Activated CD4-positive, alpha-beta T cell treated with anti-CD3 and anti-CD28 coated beads for 36 hours (primary cell): Measurements from ENCODE around the gene AGO4. TPM values are rescaled to one million over a fixed set of nuclear protein-coding genes. Genes with fewer than 3 reads are reported as not detected.
"Not testable (repeated sequence)": the region's sequence is repeated elsewhere in the genome, so short reads cannot be mapped to it uniquely, and the experiment has no call there.

Source experiments
- ATAC-seq: fragments of 200-7000 bp; cut with Tn5 transposase; one replicate; pipeline ENCODE4 v1.10.0; 2021; ENCODE audit warnings: mild to moderate bottlenecking, moderate library complexity
- CTCF ChIA-PET: fragments of 350-600 bp; sonication (Branson Sonifier 250); formaldehyde crosslinking; loops from one replicate; lab custom pipeline; 2021; ENCODE audit warnings: antibody characterized with exemption; lab: Charles Lee
- POLR2A ChIA-PET: fragments of 350-600 bp; sonication (Branson Sonifier 250); formaldehyde crosslinking; loops from one replicate; lab custom pipeline; 2021; ENCODE audit warnings: antibody characterized with exemption, inconsistent platforms; lab: Charles Lee
- DNase-seq: peaks from one replicate; pipeline ENCODE4 v3.0.0-alpha.2; 2020
- H3K27ac Mint-ChIP-seq: one replicate; pipeline ENCODE4 v1.8.0; 2021; ENCODE audit warnings: mixed read lengths
- H3K27me3 Mint-ChIP-seq: one replicate; pipeline ENCODE4 v1.8.0; 2021; ENCODE audit warnings: mixed read lengths
- H3K36me3 Mint-ChIP-seq: one replicate; pipeline ENCODE4 v1.8.0; 2021; ENCODE audit warnings: low read depth, mixed read lengths
- H3K4me1 Mint-ChIP-seq: one replicate; pipeline ENCODE4 v1.8.0; 2021; ENCODE audit warnings: mixed read lengths
- H3K4me3 Mint-ChIP-seq: one replicate; pipeline ENCODE4 v1.8.0; 2021; ENCODE audit warnings: mild to moderate bottlenecking, moderate library complexity, mixed read lengths
- H3K9me3 Mint-ChIP-seq: one replicate; pipeline ENCODE4 v1.8.0; 2021; ENCODE audit warnings: low read depth, mixed read lengths
- intact Hi-C, 2 experiments: fragments of 100-400 bp; cut with DNase I in 1 of 2; cut with micrococcal nuclease in 1 of 2; formaldehyde crosslinking; loops; one replicate each; pipeline versions ENCODE4 v1.14.2 to v1.15.1; 2022 to 2024; cut with DNase I, micrococcal nuclease
- total RNA-seq, 2 experiments: library from RNA; stranded (reverse); gene quantifications; one replicate each; pipeline ENCODE4 v1.2.3, GENCODE V29; 2021

Gene AGO4
- total RNA-seq, 2 experiments from 2014 or later = 4.1 to 10.1 TPM

DNA sequence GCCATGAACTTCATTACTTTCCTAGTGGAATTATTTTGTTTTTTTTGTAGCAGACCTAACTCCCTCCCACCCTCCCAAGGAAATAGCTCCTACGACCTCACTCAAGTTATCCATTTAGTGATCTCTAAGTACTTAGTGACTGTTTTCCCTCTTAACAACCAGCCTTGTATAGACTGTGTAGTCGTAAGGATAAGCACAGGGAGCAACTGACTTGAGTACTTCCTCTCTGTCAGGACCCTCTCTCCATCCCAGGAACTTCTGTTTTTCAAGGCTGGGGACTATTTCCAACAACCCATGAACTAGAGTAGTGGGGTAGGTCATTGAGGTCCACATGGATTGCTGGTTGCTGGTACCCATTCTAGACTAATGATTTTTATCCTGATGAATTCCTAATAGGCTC is 77.1 kb downstream of the AGO4 start:
- intact Hi-C loops = loop anchor here (5.0 to 10.0 kb wide), 3 partner anchors 200 to 853 kb away; partner anchors contain the start of genes ADPRS (in 1 of the 2), STK40 (in 1 of the 2), TEKT2 (in 1 of the 2) and ZMYM6 (in 1 of the 2)
- ATAC-seq = no peak
- Mint-ChIP-seq H3K4me3 (no peak overlapping the region), H3K36me3 (peaks cover 5% of the 10 kb centered on the region), H3K27ac (no peak overlapping the region), H3K4me1 (peaks cover 46% of the 10 kb centered on the region), H3K9me3 (no peaks in the 10 kb centered on the region), H3K27me3 (no peaks in the 10 kb centered on the region)
- DNase-seq = no peak
- CTCF ChIA-PET = interaction anchor here (0.6 to 0.7 kb wide), 2 partner anchors 35 to 46 kb away, joined by 3 read pairs; partner anchors contain the start of gene AGO3
- POLR2A ChIA-PET = no interaction called here

DNA sequence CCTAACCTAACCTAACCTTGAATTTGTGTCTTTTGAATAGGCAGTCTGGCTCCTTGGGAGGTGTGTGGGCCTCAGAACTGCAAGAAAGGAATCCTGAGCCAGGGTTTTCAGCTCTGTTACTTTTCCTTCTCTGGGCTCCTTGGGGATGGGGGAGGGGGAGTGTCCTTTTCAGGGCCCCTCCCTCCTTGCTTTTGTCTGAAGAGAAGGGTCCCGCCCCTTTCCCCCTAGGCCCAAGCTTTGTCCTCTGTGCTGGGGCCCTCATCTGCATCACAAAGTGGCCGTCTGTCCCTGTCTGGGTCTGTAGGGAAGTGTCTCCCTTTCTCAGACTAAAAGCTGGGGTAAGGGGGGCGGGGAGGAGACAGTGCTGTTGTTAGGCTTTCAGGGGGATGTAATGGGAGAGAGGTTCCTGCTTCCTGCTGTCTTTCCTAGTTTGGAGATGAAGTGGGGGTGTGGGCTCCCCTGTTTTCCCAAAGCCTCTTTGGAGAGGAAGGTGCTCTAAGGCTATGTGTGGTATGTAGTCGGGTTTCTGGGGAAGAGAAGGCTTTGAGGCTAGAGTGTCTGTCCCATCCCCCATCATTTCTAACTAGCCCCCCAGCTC is 78.2 kb downstream of the AGO4 start:
- Mint-ChIP-seq H3K4me1 (peaks cover 46% of the 10 kb centered on the region), H3K27ac (no peak overlapping the region), H3K36me3 (peaks cover 8% of the 10 kb centered on the region), H3K27me3 (no peaks in the 10 kb centered on the region), H3K4me3 (no peak overlapping the region), H3K9me3 (no peaks in the 10 kb centered on the region)
- CTCF ChIA-PET = interaction anchor here (0.7 kb wide), 1 partner anchor 15 kb away, joined by 4 read pairs; no protein-coding TSS in a partner anchor
- DNase-seq (no peak), ATAC-seq (no peak)
- intact Hi-C loops = loop anchor here (10.0 kb wide), 2 partner anchors 199 to 499 kb away; partner anchors contain the start of genes ADPRS (in 1 of the 2), STK40 (in 1 of the 2) and TEKT2 (in 1 of the 2)
- POLR2A ChIA-PET = no interaction called here

- CTCF ChIA-PET = no interaction called here
- DNase-seq = no peak
- Mint-ChIP-seq H3K4me1 (peaks cover 43% of the 10 kb centered on the region), H3K27me3 (no peaks in the 10 kb centered on the region), H3K4me3 (no peak overlapping the region), H3K9me3 (no peaks in the 10 kb centered on the region), H3K36me3 (peaks cover 10% of the 10 kb centered on the region), H3K27ac (peak overlapping the region; percentile 5)
- intact Hi-C loops = loop anchor here (10.0 kb wide), 2 partner anchors 198 to 498 kb away; partner anchors contain the start of genes ADPRS (in 1 of the 2), STK40 (in 1 of the 2) and TEKT2 (in 1 of the 2)
- no peak for ATAC-seq
- POLR2A ChIA-PET = no interaction called here
Observed at GRCh38 chr1:35886577-35887431, 79.0 kb downstream of the AGO4 start.

GRCh38 chr1:35887508-35887907 is 79.7 kb downstream of the AGO4 start:
- Mint-ChIP-seq H3K27me3 (no peaks in the 10 kb centered on the region), H3K4me3 (no peak overlapping the region), H3K9me3 (no peaks in the 10 kb centered on the region), H3K36me3 (peaks cover 15% of the 10 kb centered on the region), H3K27ac (peak overlapping the region; percentile 1), H3K4me1 (peaks cover 36% of the 10 kb centered on the region)
- DNase-seq (no peak), ATAC-seq (no peak)
- intact Hi-C loops = loop anchor here (10.0 kb wide), 2 partner anchors 197 to 497 kb away; partner anchors contain the start of genes ADPRS (in 1 of the 2), STK40 (in 1 of the 2) and TEKT2 (in 1 of the 2)
- ChIA-PET POLR2A (no interaction called here), CTCF (no interaction called here)

- ChIA-PET POLR2A (no interaction called here), CTCF (interaction anchor here (0.6 to 1.0 kb wide), 2 partner anchors 173 to 300 kb away, joined by 3 read pairs; no protein-coding TSS in a partner anchor)
- Mint-ChIP-seq H3K27ac (no peak overlapping the region), H3K36me3 (peaks cover 20% of the 10 kb centered on the region), H3K27me3 (no peaks in the 10 kb centered on the region), H3K4me3 (no peak overlapping the region), H3K4me1 (peaks cover 33% of the 10 kb centered on the region), H3K9me3 (no peaks in the 10 kb centered on the region)
- DNase-seq (no peak), ATAC-seq (no peak)
- intact Hi-C loops = loop anchor here (10.0 kb wide), 2 partner anchors 197 to 497 kb away; partner anchors contain the start of genes ADPRS (in 1 of the 2), STK40 (in 1 of the 2) and TEKT2 (in 1 of the 2)
Observed at GRCh38 chr1:35888255-35888654, 80.4 kb downstream of the AGO4 start.

- DNase-seq, H3K9me3 Mint-ChIP-seq, H3K27ac Mint-ChIP-seq, ATAC-seq, H3K27me3 Mint-ChIP-seq, H3K4me3 Mint-ChIP-seq, POLR2A ChIA-PET: not testable (repeated sequence)
- peaks cover 32% of the 10 kb centered on the region for H3K4me1 Mint-ChIP-seq
- intact Hi-C loops = loop anchor here (10.0 kb wide), 2 partner anchors 196 to 496 kb away; partner anchors contain the start of genes ADPRS (in 1 of the 2), STK40 (in 1 of the 2) and TEKT2 (in 1 of the 2)
- CTCF ChIA-PET = interaction anchor here (0.6 to 1.0 kb wide), 3 partner anchors 20 to 299 kb away, joined by 3 read pairs; no protein-coding TSS in a partner anchor
- H3K36me3 Mint-ChIP-seq = peaks cover 24% of the 10 kb centered on the region
Observed at GRCh38 chr1:35888981-35889380, 81.2 kb downstream of the AGO4 start.

DNA sequence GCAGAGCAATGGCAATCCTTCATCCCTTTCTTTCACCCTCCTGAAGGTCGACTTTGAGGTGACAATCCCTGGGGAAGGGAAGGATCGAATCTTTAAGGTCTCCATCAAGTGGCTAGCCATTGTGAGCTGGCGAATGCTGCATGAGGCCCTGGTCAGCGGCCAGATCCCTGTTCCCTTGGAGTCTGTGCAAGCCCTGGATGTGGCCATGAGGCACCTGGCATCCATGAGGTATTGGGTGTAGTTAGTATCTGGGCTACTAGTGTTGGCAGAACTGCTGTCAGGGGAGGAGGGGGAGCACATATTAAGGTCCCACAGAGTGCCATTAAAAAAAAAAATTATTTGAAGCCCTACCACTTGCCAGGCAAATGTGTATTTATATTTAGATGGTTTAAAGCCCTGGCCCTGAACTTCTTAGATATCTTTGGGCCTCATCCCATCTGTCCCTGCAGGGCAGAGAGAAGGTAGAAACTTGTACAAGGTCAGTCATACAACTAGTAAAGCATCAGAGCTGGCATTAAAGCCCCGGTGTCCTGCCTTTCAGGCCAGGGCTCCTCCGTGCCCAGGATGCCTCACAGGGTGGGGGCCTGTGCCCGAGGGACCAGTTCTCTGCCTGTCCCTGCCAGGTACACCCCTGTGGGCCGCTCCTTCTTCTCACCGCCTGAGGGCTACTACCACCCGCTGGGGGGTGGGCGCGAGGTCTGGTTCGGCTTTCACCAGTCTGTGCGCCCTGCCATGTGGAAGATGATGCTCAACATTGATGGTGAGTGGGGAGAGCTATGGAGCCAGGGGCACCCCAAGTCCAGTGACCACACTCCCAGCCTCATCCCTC is 85.4 kb downstream of the AGO4 start:
- POLR2A ChIA-PET = no interaction called here
- no peak overlapping the region for H3K4me3 Mint-ChIP-seq

GRCh38 chr1:35894183-35894582 is 86.4 kb downstream of the AGO4 start:
- no peak for ATAC-seq

More for the DNA sequence above, 85.4 kb downstream of the AGO4 start:
- no peak for ATAC-seq
- no peak for DNase-seq
- Mint-ChIP-seq H3K36me3 (peaks cover 42% of the 10 kb centered on the region), H3K4me1 (no peaks in the 10 kb centered on the region), H3K27ac (no peak overlapping the region), H3K9me3 (no peaks in the 10 kb centered on the region), H3K27me3 (no peaks in the 10 kb centered on the region)
- CTCF ChIA-PET = no interaction called here
- intact Hi-C loops = no loop called here

DNA sequence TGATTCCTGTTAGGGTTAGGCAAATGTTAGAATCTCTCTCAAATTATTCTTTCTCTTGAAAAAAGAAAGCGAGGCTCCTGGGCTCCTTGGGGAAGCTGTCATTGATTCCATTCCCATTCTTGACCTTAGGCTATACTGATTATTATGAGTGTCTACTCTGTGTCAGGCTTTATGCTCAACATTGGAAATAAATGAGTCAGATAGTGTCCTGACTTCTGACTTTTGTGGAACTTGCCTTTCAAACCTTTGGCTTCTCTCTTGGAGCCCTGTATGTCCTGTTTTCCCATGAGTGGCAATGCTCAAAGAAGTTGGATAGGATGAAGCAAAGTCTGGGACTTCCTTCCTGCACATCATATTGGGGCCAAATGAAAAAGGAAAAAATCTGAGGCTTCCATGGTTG is 86.8 kb downstream of the AGO4 start:
- intact Hi-C loops = no loop called here
- no peak overlapping the region for H3K27ac Mint-ChIP-seq
- ATAC-seq (no peak), DNase-seq (no peak)
- ChIA-PET POLR2A (no interaction called here), CTCF (no interaction called here)
- H3K36me3 Mint-ChIP-seq = peaks cover 42% of the 10 kb centered on the region
- no peak overlapping the region for H3K4me3 Mint-ChIP-seq
- no peaks in the 10 kb centered on the region for H3K4me1 Mint-ChIP-seq
- no peaks in the 10 kb centered on the region for H3K9me3 Mint-ChIP-seq
- no peaks in the 10 kb centered on the region for H3K27me3 Mint-ChIP-seq

More at GRCh38 chr1:35894183-35894582, 86.4 kb downstream of the AGO4 start:
- no peaks in the 10 kb centered on the region for H3K4me1 Mint-ChIP-seq
- no peak overlapping the region for H3K4me3 Mint-ChIP-seq
- no peaks in the 10 kb centered on the region for H3K27me3 Mint-ChIP-seq
- no peak overlapping the region for H3K27ac Mint-ChIP-seq
- intact Hi-C loops = no loop called here
- no peaks in the 10 kb centered on the region for H3K9me3 Mint-ChIP-seq
- ChIA-PET CTCF (no interaction called here), POLR2A (no interaction called here)
- DNase-seq = no peak
- peaks cover 40% of the 10 kb centered on the region for H3K36me3 Mint-ChIP-seq

GRCh38 chr1:35899941-35900340 is 92.1 kb downstream of the AGO4 start:
- Mint-ChIP-seq H3K27me3 (no peaks in the 10 kb centered on the region), H3K27ac (no peak overlapping the region), H3K9me3 (no peaks in the 10 kb centered on the region), H3K36me3 (peaks cover 29% of the 10 kb centered on the region), H3K4me1 (no peaks in the 10 kb centered on the region), H3K4me3 (no peak overlapping the region)
- intact Hi-C loops = no loop called here
- ATAC-seq (no peak), DNase-seq (no peak)
- ChIA-PET CTCF (interaction anchor here (0.8 kb wide), 1 partner anchor 605 kb away, joined by 3 read pairs; no protein-coding TSS in a partner anchor), POLR2A (interaction anchor here (0.6 kb wide), 1 partner anchor 124 kb away, joined by 5 read pairs; no protein-coding TSS in a partner anchor)
